H9 (cell line): ENCODE results near the gene CYP27B1. TPM values are rescaled to one million over a fixed set of nuclear protein-coding genes. Genes with fewer than 3 reads are reported as not detected.

Experiments used
- DNase-seq: peaks from one replicate; pipeline ENCODE4 v3.0.0-alpha.2; 2017
- H2AFZ ChIP-seq: one replicate; pipeline ENCODE4 v1.6.1; 2013; ENCODE audit warnings: mild to moderate bottlenecking, low read length, control low read depth, moderate library complexity
- H2AK5ac ChIP-seq: 2 replicates; pipeline ENCODE4 v1.6.1; 2013; ENCODE audit warnings: low read length, control low read depth, mixed read lengths; ENCODE audit not compliant: insufficient read length
- H2BK120ac ChIP-seq: one replicate; pipeline ENCODE4 v1.6.1; 2013; ENCODE audit warnings: low read depth, mild to moderate bottlenecking, low read length, control low read depth, inconsistent platforms; ENCODE audit not compliant: poor library complexity, severe bottlenecking
- H2BK12ac ChIP-seq: 2 replicates; pipeline ENCODE4 v1.6.1; 2013; ENCODE audit warnings: low read length, control low read depth, mixed read lengths, low read depth; ENCODE audit not compliant: insufficient read length
- H2BK15ac ChIP-seq: 2 replicates; pipeline ENCODE4 v1.6.1; 2013; ENCODE audit warnings: low read depth, low read length, control low read depth
- H2BK20ac ChIP-seq: one replicate; pipeline ENCODE4 v1.6.1; 2013; ENCODE audit warnings: low read depth, mild to moderate bottlenecking, low read length, control low read depth, inconsistent platforms; ENCODE audit not compliant: poor library complexity, severe bottlenecking
- H2BK5ac ChIP-seq: 2 replicates; pipeline ENCODE4 v1.6.1; 2013; ENCODE audit warnings: low read length, control low read depth, mixed read lengths; ENCODE audit not compliant: insufficient read length
- H3K14ac ChIP-seq: 2 replicates; pipeline ENCODE4 v1.6.1; 2013; ENCODE audit warnings: low read length, control low read depth; ENCODE audit not compliant: insufficient read depth
- H3K18ac ChIP-seq: 2 replicates; pipeline ENCODE4 v1.6.1; 2013; ENCODE audit warnings: low read depth, mild to moderate bottlenecking, mixed read lengths, low read length, control low read depth; ENCODE audit not compliant: insufficient read length
- H3K23ac ChIP-seq: 2 replicates; pipeline ENCODE4 v1.6.1; 2013; ENCODE audit warnings: low read length, control low read depth, mixed read lengths, low read depth; ENCODE audit not compliant: insufficient read length
- H3K23me2 ChIP-seq: 2 replicates; pipeline ENCODE4 v1.6.1; 2013; ENCODE audit warnings: low read depth, mild to moderate bottlenecking, mixed read lengths, low read length, control low read depth; ENCODE audit not compliant: insufficient read length, poor library complexity, severe bottlenecking
- H3K27ac ChIP-seq: 2 replicates; pipeline ENCODE4 v1.5.1; 2013; ENCODE audit warnings: low read length, control low read depth, mixed read lengths, low read depth; ENCODE audit not compliant: insufficient read length
- H3K27me3 ChIP-seq: 2 replicates; pipeline ENCODE4 v1.6.1; 2013; ENCODE audit warnings: low read length, control low read depth, inconsistent platforms; ENCODE audit not compliant: insufficient read depth
- H3K4ac ChIP-seq: 2 replicates; pipeline ENCODE4 v1.6.1; 2013; ENCODE audit warnings: low read depth, mild to moderate bottlenecking, control low read depth, inconsistent platforms, low read length, moderate library complexity
- H3K4me1 ChIP-seq: 2 replicates; pipeline ENCODE4 v1.6.1; 2013; ENCODE audit warnings: low read length, control low read depth, inconsistent platforms; ENCODE audit not compliant: insufficient read depth
- H3K4me2 ChIP-seq: 2 replicates; pipeline ENCODE4 v1.6.1; 2013; ENCODE audit warnings: low read length, control low read depth, mixed read lengths; ENCODE audit not compliant: insufficient read length, insufficient read depth
- H3K56ac ChIP-seq: 2 replicates; pipeline ENCODE4 v1.6.1; 2013; ENCODE audit warnings: low read depth, mild to moderate bottlenecking, mixed read lengths, low read length, control low read depth; ENCODE audit not compliant: insufficient read length
- H3K79me1 ChIP-seq: 2 replicates; pipeline ENCODE4 v1.6.1; 2013; ENCODE audit warnings: low read depth, mild to moderate bottlenecking, moderate library complexity, low read length, control low read depth, inconsistent platforms; ENCODE audit not compliant: insufficient read depth, poor library complexity, severe bottlenecking
- H3K79me2 ChIP-seq: 2 replicates; pipeline ENCODE4 v1.6.1; 2013; ENCODE audit warnings: low read length, control low read depth, inconsistent platforms; ENCODE audit not compliant: insufficient read depth
- H3K9ac ChIP-seq: 2 replicates; pipeline ENCODE4 v1.6.1; 2013; ENCODE audit warnings: low read length, control low read depth, mixed read lengths; ENCODE audit not compliant: insufficient read length; ENCODE audit errors: extremely low read depth
- H3K9me3 ChIP-seq: one replicate; pipeline ENCODE4 v1.6.1; 2013; ENCODE audit warnings: low read depth, low read length, inconsistent platforms; ENCODE audit not compliant: control insufficient read depth
- H3T11ph ChIP-seq: one replicate; pipeline ENCODE4 v1.6.1; 2013; ENCODE audit warnings: mild to moderate bottlenecking, low read length, control low read depth, inconsistent platforms
- H4K20me1 ChIP-seq: one replicate; pipeline ENCODE4 v1.6.1; 2013; ENCODE audit not compliant: control insufficient read depth, insufficient read length, insufficient read depth
- H4K5ac ChIP-seq: 2 replicates; pipeline ENCODE4 v1.6.1; 2013; ENCODE audit warnings: low read depth, mild to moderate bottlenecking, mixed read lengths, low read length, control low read depth; ENCODE audit not compliant: insufficient read length
- H4K8ac ChIP-seq: replicated peaks from 2 replicates; pipeline ENCODE4 v1.6.1; 2013; ENCODE audit warnings: low read length, control low read depth, mixed read lengths, low read depth; ENCODE audit not compliant: insufficient read length
- H4K91ac ChIP-seq: 2 replicates; pipeline ENCODE4 v1.6.1; 2013; ENCODE audit warnings: low read depth, mild to moderate bottlenecking, moderate library complexity, mixed read lengths, low read length, control low read depth; ENCODE audit not compliant: insufficient read length
- H3K27ac Mint-ChIP-seq, 3 experiments: 2 replicates in 2 of 3; 3 replicates in 1 of 3; pipeline ENCODE4 v1.8.0; 2020 to 2021; ENCODE audit warnings: mixed read lengths in 3 of 3, mild to moderate bottlenecking in 1 of 3, moderate library complexity in 1 of 3
- H3K27me3 Mint-ChIP-seq: 2 replicates; pipeline ENCODE4 v1.8.0; 2021; ENCODE audit warnings: low read depth, mild to moderate bottlenecking, moderate library complexity, mixed read lengths
- H3K36me3 Mint-ChIP-seq, 3 experiments: 2 replicates in 2 of 3; 3 replicates in 1 of 3; pipeline ENCODE4 v1.8.0; 2020 to 2021; ENCODE audit warnings: low read depth in 3 of 3, mixed read lengths in 3 of 3; ENCODE audit not compliant: insufficient read depth in 1 of 3
- H3K4me1 Mint-ChIP-seq, 2 experiments: 2 replicates each; pipeline ENCODE4 v1.8.0; 2020; ENCODE audit warnings: mixed read lengths in 2 of 2
- H3K4me3 Mint-ChIP-seq, 2 experiments: 2 replicates in 1 of 2; 3 replicates in 1 of 2; pipeline ENCODE4 v1.8.0; 2020 to 2021; ENCODE audit warnings: mild to moderate bottlenecking in 2 of 2, mixed read lengths in 2 of 2, moderate library complexity in 1 of 2
- H3K9me3 Mint-ChIP-seq, 2 experiments: 2 replicates in 1 of 2; 3 replicates in 1 of 2; pipeline ENCODE4 v1.8.0; 2020; ENCODE audit warnings: mild to moderate bottlenecking in 2 of 2, mixed read lengths in 2 of 2, moderate library complexity in 1 of 2
- WGBS: extraction: QIAGEN DNeasy Blood & Tissue Kit; methylation state at CpG from one replicate; pipeline ENCODE4 v1.1.7; 2013; ENCODE audit warnings: missing lambda C conversion rate, low lambda C conversion rate, mixed read lengths; ENCODE audit not compliant: insufficient read length; ENCODE audit errors: extremely low coverage; 5-methylcytosine and 5-hydroxymethylcytosine counted together
- total RNA-seq: library from RNA; stranded (reverse); gene quantifications from 2 replicates; pipeline ENCODE4 v1.2.1, GENCODE V29; 2021
- TF ChIP-seq, protein P1 (sequence below): fragments of 200-600 bp; sonication (generic); conservative IDR thresholded peaks from 3 replicates; pipeline ENCODE4 v1.8.0; 2021; ENCODE audit warnings: antibody characterized with exemption, mild to moderate bottlenecking

CYP27B1 gene
- total RNA-seq, 1 experiment from 2014 or later: 6.1 TPM

DNA sequence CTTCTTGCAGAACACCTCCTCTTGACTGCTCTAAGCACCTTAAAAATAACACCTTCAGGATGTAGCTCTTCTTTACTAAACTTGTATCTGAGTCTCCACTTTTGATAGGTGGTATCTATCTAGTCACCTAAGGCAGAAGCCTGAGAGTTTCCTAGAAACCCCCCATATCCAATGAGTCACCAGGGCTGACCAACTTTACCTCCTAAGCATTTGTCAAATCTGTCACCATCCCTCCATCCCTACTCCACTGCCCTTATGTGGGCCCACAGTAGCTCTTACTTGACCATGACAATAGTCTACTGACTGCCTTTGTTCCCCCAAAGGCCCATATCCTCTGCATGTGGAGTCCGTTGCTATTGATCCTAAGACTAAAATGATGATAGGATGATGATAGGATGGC is 35.7 kb upstream of the CYP27B1 start:
- no peaks in the 10 kb centered on the region for H3K27me3 Mint-ChIP-seq
- Histone ChIP-seq H4K91ac (no peak overlapping the region), H3K23me2 (no peaks in the 10 kb centered on the region), H3K27ac (no peak overlapping the region), H2BK5ac (no peak overlapping the region), H3K18ac (no peak overlapping the region), H3T11ph (no peak overlapping the region), H3K9ac (no peak overlapping the region), H3K79me1 (no peaks in the 10 kb centered on the region), H3K56ac (no peak overlapping the region), H3K14ac (no peak overlapping the region), H4K5ac (no peak overlapping the region), H3K4me1 (no peaks in the 10 kb centered on the region; the same call in 1 of the 2 replicates), H3K4ac (no peak overlapping the region), H2AK5ac (no peak overlapping the region), H2BK15ac (no peak overlapping the region), H3K9me3 (no peaks in the 10 kb centered on the region), H3K23ac (no peak overlapping the region), H3K4me2 (no peak overlapping the region), H3K79me2 (no peaks in the 10 kb centered on the region), H2AFZ (no peak overlapping the region), H2BK12ac (no peak overlapping the region), H3K27me3 (no peaks in the 10 kb centered on the region), H4K8ac (no peak overlapping the region), H2BK120ac (no peak overlapping the region), H2BK20ac (no peak overlapping the region), H4K20me1 (no peaks in the 10 kb centered on the region)
- no peak overlapping the region; a peak in 1 of 7 replicates for H3K27ac Mint-ChIP-seq
- H3K36me3 Mint-ChIP-seq: peaks cover 0 to 16% (median 0%) of the 10 kb centered on the region in 3 experiments; a peak in 3 of 7 replicates
- H3K4me1 Mint-ChIP-seq: peaks cover 2 to 3% of the 10 kb centered on the region in 2 experiments; a peak in 3 of 4 replicates
- no peaks in the 10 kb centered on the region for H3K9me3 Mint-ChIP-seq
- DNase-seq: no peak
- no peak overlapping the region for H3K4me3 Mint-ChIP-seq
- TF ChIP-seq, protein P1, sequence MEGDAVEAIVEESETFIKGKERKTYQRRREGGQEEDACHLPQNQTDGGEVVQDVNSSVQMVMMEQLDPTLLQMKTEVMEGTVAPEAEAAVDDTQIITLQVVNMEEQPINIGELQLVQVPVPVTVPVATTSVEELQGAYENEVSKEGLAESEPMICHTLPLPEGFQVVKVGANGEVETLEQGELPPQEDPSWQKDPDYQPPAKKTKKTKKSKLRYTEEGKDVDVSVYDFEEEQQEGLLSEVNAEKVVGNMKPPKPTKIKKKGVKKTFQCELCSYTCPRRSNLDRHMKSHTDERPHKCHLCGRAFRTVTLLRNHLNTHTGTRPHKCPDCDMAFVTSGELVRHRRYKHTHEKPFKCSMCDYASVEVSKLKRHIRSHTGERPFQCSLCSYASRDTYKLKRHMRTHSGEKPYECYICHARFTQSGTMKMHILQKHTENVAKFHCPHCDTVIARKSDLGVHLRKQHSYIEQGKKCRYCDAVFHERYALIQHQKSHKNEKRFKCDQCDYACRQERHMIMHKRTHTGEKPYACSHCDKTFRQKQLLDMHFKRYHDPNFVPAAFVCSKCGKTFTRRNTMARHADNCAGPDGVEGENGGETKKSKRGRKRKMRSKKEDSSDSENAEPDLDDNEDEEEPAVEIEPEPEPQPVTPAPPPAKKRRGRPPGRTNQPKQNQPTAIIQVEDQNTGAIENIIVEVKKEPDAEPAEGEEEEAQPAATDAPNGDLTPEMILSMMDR: no peak
- no CpG with 5 or more reads among the region's 1 CpG for WGBS
